HG02970 (cell line): ENCODE results near the gene ZCCHC3.
"Not testable (repeated sequence)": the region's sequence is repeated elsewhere in the genome, so short reads cannot be mapped to it uniquely, and the experiment has no call there.

Source experiments
- ATAC-seq: cut with Tn5 transposase; IDR thresholded peaks from one replicate; pipeline ENCODE4 v1.9.1; 2021; ENCODE audit warnings: mild to moderate bottlenecking, moderate library complexity, moderate number of reproducible peaks; ENCODE audit not compliant: unreplicated experiment, low FRiP score

The ZCCHC3 gene, protein sequence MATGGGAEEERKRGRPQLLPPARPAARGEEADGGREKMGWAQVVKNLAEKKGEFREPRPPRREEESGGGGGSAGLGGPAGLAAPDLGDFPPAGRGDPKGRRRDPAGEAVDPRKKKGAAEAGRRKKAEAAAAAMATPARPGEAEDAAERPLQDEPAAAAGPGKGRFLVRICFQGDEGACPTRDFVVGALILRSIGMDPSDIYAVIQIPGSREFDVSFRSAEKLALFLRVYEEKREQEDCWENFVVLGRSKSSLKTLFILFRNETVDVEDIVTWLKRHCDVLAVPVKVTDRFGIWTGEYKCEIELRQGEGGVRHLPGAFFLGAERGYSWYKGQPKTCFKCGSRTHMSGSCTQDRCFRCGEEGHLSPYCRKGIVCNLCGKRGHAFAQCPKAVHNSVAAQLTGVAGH

DNA sequence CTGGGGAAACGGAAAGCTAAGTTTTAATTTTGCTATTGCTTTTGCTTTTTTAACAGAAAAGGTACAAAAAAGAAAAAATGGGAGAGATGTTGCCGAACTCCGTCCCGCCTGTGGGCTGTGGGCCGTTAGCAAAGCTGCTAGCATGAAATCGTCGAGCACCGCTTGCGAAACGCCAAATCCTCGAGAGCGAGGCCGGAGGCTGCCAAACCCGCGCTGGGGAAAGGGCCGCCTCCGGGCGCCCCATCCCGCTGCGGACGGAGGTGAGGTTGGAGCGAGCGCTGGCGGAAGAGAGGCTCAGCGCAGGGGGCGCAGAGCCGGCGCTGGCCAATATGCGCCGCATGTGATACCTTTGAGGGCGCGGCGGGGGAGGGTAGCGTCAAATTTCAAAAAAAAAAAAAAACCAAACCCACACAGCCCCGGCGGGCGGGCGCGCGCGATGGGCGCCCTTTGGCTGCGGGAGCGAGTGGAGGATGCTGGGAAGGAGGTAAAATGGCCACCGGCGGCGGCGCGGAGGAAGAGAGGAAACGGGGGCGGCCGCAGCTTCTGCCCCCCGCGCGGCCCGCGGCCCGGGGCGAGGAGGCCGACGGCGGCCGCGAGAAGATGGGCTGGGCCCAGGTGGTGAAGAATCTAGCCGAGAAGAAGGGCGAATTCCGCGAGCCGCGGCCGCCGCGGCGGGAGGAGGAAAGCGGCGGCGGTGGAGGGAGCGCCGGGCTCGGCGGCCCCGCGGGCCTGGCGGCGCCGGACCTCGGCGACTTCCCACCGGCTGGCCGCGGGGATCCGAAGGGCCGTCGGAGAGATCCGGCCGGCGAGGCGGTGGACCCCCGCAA is at the start of gene ZCCHC3:
Gene ZCCHC3 (plus strand): TSS at position 473 of the 827 bp plus-strand sequence. CDS start 17 bp downstream, at position 490.
- peak; percentile 83 for ATAC-seq

DNA sequence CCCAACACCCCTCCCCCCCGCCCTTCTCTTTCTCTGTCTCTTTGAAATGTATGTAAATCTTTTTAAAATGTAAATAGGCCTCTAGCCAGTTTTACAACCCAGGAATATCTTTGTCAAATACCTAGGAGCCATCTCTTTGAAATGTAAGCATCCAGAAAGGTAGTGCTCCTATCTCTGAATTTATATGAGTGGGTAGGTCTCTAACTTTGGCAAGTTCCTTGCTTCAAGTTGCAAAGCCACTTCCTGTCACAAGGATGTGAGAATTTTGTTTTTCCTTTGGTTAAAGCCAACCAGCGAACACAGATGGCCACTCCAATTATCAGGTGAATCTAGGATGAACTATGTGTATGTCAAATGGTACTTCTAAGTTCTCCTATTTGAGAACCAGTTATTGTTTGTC is 46.0 kb upstream of the ZCCHC3 start:
- ATAC-seq = no peak

DNA sequence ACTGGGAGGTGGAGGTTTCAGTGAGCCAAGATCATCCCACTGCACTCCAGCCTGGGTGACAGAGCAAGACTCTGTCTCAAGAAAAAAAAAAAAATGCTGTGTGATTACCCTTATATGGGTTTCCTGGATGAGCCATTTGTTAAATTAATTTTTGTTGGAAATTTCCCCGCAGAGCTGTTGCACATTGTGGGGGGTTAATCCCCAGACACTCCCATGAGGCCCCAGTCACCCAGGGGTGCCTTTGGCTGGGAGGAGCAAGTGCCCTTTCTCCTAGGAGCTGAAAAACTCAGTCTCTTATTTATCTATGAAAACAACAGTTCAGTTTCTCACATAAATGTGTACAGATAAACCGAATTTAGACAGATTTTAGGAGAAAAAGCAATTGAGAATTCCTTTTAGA is 44.6 kb upstream of the ZCCHC3 start:
- ATAC-seq = no peak

DNA sequence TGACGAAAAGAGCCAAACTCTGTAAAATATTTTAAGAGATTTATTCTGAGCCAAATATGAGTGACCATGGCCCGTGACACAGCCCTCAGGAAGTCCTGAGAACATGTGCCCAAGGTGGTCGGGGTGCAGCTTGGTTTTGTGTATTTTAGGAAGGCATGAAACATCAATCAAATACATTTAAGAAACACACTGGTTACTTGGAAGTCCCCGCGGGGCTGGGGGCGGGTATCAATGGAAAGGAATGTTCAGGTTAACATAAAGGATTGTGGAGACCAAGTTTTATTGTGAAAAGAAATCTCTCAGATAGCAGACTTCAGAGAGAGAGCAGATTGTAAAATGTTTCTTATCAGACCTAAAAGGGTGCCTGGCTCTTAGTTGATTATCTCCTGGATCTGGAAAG is 43.9 kb upstream of the ZCCHC3 start:
- not testable (repeated sequence) for ATAC-seq

DNA sequence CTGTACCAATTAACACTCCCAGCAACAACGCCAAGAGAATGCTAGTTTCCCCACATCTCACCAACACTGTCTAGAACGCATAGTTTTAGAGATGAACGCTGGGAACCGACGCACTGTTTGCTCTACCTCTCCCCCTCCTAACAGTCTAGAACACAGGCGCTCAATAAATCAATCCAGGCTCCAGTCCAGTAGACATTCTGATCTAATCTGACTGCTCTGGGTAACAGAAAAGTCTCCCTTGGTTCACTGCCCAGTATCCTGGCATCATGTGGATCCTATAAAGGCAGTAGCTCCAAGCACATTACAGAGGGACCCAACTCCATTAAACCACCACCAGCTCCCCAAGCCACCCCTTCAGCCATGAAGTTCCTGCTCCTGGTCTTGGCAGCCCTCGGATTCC is 40.0 kb upstream of the ZCCHC3 start, which contains the start of gene DEFB132:
Gene DEFB132 (plus strand): TSS at position 306 of the 400 bp plus-strand sequence. CDS start 55 bp downstream, at position 361.
- no peak for ATAC-seq

DNA sequence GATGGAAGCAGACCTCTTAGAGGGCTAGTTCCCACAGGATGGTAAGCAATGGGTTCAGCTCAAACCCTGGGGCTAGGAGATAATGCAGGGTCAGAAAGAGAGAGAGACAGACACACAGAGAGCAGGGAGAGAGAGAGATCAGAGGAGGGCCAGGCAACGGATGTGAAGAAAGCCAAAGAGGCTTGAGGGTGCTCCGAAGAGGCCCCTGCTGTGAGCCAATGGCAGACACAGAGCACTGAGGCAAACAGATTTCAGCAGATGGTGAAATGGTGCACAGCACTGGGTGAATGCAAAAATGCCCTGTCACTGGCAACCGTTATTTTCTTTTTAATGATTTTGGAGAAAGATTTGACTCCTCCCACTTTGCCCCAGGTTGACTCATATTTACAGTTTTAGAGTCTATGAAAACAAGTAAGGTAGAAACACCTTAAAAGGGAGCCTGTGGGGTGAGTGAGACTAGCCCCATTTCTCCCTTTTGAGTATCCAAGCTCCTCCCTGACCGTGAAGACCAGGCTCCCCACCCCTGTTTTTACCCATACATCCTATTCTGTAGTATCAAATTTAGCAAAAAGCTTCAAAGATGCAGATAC is 39.0 kb upstream of the ZCCHC3 start:
- no peak for ATAC-seq

DNA sequence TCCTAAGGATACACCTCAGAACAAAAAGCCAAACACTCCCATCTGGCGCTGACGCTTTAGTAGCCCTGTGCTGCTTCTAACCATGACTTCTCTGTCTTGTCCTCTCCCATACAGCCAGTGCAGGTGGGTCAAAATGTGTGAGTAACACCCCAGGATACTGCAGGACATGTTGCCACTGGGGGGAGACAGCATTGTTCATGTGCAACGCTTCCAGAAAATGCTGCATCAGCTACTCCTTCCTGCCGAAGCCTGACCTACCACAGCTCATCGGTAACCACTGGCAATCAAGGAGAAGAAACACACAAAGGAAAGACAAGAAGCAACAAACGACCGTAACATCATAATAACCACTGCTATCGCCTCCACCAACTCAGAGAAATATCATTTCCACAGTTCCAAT is 38.4 kb upstream of the ZCCHC3 start:
- ATAC-seq = no peak

DNA sequence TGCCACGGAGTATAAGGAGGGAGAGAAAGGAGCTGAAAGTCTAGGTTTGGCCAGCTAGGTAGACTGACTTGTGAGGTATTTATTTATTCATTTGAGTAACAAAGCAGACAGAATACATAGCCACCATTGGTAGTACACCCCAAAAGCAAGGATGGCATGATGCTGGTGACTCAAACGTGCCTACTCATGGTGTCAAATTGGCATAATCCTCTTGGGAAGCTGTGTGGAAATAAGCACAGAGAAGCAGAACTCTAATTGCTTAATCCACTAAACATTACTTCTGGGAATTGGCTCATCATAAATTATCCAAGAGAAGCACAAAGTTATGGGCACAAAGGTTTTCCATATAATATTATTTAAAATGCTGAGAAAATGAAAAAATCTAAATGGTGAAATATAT is 37.4 kb upstream of the ZCCHC3 start:
- no peak for ATAC-seq

DNA sequence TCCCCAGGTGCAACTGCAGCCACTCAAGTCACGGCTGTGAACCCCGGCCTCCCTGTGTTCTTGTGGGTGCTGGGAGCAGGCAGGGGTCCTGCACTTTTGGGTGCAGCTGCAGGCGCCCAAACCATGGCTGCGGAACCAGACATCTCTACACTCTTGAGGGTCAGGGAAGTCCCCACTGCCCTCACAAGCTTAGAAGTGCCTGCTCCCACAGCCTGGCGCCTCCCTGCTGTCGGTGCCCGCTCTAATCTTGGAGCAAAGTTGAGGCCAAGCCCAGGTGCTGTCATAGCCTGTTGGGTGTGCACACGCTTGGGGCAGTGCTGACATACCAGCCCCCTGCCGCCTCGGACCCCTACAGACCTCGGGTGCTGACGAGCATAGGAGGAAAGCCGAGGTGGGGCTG is 33.7 kb upstream of the ZCCHC3 start:
- ATAC-seq = no peak

DNA sequence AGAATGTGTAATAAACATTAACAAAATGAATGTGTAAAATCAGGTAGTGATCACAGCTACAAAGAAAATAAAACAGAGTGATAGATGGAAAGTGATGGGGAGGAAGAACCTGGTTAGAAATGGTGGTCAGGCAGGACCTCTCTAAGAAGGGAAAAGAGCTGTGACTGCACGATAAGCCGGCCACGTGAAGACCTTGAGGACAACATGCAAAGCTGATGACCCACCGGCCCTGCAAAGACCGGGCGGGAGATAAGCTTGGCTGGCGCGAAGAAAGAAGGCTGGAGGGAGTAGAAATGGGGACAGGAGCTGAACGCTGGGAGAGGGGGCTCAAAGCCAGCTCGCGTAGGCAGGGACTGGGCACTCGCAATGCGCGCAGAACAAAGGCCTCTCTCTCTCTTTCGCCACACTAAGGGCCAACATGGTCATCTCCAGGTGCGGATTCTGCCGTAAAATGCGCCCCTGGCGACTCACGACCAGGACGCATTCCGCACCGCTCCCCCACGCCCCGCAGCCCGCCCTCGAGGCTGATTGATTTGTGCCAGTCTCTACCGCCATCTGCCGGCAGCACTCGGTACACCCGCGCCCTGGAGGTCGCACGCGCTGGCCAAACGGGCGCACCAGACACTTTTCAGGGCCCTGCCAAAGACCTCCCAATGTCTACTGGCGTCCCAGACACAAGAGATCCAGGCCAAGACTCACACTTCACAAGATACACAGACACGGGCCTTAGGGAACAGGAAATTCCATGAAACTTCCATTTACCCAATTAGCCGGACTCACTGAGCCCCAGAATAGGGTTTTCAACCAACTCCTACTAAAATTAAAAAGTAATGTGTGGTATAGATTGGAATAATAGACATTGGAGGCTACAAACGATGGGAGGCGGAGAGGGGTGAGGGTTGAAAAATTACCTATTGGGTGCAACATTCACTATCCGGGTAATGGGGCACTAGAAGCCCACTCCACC is 30.5 kb upstream of the ZCCHC3 start:
- ATAC-seq = peak; percentile 92

DNA sequence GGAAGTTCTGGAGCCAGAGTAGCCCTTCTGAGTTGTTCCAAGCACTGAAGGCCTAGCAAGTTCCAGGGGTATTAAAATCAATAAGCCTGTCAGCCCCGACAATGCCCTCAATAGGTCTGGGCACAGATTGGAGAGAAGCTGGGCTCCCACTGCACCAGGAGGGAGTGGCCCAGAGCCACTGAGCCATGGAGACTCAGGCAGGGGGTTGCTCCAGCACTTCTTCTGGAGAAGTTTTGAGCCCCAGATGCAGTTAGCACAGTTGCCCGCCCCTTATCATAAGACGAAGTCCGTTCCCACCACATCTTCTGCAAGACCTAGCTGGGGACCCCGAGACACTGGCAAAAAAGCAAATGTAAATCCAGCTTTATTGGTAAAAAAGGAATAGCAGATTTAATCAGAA is 26.9 kb upstream of the ZCCHC3 start:
- no peak for ATAC-seq

DNA sequence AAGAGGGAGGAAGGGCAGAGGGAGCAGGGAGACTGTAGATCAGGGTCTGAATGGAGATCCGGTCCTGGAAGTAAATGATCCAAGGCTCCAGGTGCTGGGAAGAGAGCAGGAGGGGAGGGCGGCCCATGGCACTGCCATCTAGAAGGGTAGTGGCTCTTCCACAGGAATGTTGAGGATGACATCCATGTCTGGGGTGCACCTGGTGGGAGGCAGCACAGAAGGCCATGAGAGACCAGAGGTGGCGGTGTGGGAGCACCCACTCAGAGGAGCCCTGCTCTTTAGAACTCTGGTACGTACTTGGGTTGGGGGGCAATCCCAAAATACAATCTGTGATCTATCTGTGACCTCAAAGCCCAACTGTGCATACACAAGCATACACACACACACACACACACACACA is 26.3 kb upstream of the ZCCHC3 start:
- ATAC-seq = no peak

DNA sequence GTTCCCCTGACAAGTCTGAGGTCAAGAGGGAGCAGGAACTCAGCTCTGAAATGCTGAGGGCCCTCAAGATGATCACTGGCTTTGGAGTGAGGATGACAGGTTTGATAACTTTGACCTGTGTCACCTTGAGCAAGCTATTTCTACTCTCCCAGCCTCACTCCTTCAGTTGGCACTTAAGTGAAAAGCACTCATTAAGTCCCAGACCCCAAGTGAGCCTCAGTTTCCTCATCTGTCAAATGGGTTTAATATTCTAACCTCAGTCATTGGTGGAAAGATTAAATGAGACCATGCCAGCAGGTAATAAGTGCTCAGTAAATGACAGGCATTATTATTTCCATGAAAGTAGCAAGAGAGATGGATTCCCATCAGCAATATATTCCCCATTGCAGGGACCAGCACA is 25.8 kb upstream of the ZCCHC3 start:
- ATAC-seq = no peak

DNA sequence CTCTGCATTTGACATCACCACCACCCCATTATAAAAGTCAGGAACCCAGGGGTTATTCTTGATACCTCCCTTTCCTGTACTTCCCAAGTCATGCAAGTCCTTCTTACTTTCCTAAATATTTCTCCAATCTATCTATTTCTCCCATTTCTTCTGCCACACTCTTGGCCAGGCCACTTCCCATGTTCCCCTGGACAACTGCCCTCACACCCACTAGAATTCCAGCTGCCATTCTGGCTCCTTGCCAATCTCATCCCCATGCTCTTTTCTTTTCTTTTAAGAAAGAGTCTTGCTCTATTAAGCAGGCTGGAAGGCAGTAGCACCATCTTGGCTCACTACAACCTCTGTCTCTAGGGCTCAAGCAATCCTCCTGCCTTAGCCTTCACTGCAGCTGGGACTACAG is 24.7 kb upstream of the ZCCHC3 start:
- no peak for ATAC-seq

DNA sequence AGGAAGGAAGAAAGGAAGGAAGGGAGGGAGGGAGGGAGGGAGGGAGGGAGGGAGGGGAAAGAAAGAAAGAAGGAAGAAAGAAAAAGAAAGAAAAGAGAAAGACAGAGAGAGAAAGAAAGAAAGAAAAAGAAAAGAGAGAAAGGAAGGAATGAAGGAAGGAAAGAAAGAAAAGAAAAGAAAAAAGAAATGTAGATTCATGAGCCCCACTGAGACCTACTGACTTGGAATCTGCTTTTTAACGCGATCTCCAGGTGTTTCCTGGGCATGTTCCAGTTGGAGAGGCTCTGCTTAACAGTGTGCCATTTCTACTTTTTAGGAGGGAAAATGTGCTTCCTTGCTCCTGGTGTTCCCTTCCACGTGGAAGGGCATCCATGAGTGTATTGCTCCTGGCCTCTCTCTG is 23.5 kb upstream of the ZCCHC3 start:
- no peak for ATAC-seq

DNA sequence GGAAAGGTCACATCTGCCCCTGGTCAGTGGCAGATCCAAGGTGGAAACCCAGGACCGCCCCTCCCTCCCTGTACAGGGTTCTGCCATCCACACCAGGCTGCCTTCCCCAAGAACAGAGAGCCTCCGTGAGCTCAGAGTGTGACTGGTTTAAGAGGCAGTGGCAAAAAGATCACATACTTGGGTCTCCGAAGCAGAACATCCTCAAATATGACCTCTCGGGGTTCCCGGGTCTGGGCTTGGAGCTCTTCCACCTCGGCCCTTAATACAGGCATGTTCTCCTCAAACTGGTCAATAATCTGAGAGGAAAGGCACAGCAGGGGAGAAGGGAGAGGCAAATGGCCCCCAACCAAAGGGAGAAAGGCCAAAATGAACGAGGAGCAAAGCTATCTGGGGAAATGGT is 21.6 kb upstream of the ZCCHC3 start:
- no peak for ATAC-seq

DNA sequence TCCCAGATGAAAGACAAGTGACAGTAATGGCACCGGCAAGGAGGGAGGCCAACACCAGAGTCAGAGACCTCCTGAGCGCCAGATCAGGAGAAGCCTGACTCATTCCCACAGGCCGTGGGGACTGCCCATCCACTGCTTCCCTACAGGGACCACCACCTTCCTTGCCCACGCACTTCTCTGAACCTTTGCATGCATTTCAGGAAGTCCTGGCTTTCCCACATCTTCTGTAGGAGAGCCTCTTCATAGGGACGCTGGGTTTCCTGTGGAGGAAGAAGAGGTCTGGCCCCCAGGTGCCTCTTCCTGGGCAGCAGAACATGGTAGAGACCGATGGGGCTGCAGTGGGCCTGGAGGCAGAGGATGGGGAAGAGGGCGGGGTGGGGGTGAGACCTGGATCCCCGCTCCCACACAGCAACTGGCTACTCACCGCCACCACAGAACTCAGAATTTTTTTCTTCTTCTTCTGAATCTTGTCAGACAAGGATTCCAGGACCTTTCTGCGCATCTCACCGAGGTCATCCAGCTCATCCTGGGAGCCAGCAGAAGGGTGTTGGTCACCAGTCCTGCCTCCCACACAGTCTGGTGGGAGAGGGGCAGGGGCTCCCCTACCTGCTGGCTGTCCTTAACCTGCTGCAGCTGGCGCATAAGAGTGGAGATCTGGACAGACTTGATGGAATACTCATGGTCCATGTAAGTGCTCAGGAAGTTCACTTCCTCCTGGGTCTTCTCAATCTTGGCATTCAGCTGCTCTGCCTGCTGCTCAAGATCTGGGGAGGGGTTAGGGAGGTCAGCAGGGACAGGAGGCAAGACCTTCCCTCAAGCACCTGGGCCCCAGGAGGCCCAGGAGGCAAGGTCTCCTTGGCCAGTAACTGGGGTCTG is 20.5 kb upstream of the ZCCHC3 start:
- no peak for ATAC-seq

DNA sequence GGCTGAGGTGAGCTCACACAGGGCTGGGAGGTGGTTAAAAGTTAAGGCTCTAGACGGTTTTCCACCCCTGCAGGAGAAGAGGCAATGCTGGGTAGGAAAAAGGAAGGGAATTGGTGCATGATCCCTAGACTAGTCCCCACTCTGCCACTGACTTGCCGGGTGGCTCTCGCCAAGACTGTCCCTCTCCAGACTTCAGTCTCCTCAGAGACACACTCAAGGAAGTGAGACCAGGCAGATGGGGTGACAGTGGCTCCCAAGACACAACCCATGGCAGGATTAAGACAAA is 19.9 kb upstream of the ZCCHC3 start:
- no peak for ATAC-seq

DNA sequence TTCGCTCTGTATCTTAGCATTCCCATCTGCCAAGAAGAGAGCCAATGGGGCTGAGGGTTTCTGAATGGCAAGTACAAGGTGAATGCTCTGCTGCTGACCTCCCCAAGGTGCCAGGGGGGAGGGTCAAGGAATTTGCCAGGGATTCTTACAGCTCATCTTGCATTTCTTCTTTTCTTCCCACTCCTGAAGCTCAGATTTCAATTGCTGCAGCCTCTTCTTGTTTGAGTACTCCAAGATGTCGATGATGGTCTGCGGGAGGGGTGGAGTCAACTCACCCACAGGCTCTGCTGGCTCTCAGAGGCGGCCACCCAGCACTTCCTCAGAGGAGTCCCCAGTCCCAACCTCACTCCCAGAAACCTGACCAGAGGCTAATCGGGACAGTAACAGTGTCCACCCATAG is 19.2 kb upstream of the ZCCHC3 start:
- ATAC-seq = no peak
